Kidney epithelial cell (primary cell): ENCODE measurements around the gene OAS1. TPM values are rescaled to one million over a fixed set of nuclear protein-coding genes. Genes with fewer than 3 reads are reported as not detected.

ENCODE experiments used
- DNase-seq: peaks from one replicate; pipeline ENCODE4 v3.0.0-alpha.2; 2010; ENCODE audit warnings: low read depth
- H3K27me3 ChIP-seq: 2 replicates; pipeline ENCODE4 v1.6.0; 2011; ENCODE audit warnings: low read length; ENCODE audit not compliant: control insufficient read depth, insufficient read depth
- H3K36me3 ChIP-seq: 2 replicates; pipeline ENCODE4 v1.5.1; 2011; ENCODE audit warnings: low read length; ENCODE audit not compliant: control insufficient read depth, insufficient read depth
- H3K4me3 ChIP-seq: 2 replicates; pipeline ENCODE4 v1.5.1; 2011; ENCODE audit warnings: low read depth, mild to moderate bottlenecking, control low read depth, low read length
- total RNA-seq: library from RNA; depleted of rRNA; stranded (reverse); fragments of >200 nt; gene quantifications from 2 replicates; pipeline ENCODE4 v1.2.3, GENCODE V29; 2015
- TF ChIP-seq, protein P1 (sequence below): IDR thresholded peaks from 2 replicates; pipeline ENCODE4 v1.5.1; 2011; ENCODE audit warnings: mild to moderate bottlenecking, moderate library complexity, low read length, control low read depth, inconsistent platforms; ENCODE audit not compliant: insufficient read depth, poor library complexity, severe bottlenecking

Gene OAS1
- total RNA-seq, 1 donor from 2014 or later: 6.0 TPM

DNA sequence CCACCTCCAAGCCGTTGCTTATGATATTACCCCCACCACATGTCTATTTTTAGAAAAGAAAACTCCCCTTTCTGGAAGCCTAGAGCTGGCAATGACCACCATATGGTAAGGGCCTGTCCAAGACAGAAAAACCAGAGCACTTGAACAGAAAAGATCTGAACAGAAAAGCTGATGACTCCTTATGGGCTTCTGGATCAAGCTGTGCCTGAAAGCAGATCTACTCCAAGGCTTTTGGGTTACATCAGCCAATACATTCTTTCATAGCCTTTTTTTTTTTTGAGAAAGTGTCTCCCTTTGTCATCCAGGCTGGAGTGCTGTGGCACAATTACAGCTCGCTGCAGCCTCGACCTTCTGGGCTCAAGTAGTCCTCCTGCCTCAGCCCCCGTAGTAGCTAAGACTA, 54.8 kb downstream of the OAS1 start:
- H3K4me3 ChIP-seq: no peak overlapping the region
- H3K27me3 ChIP-seq: no peaks in the 10 kb centered on the region
- TF ChIP-seq, protein P1, sequence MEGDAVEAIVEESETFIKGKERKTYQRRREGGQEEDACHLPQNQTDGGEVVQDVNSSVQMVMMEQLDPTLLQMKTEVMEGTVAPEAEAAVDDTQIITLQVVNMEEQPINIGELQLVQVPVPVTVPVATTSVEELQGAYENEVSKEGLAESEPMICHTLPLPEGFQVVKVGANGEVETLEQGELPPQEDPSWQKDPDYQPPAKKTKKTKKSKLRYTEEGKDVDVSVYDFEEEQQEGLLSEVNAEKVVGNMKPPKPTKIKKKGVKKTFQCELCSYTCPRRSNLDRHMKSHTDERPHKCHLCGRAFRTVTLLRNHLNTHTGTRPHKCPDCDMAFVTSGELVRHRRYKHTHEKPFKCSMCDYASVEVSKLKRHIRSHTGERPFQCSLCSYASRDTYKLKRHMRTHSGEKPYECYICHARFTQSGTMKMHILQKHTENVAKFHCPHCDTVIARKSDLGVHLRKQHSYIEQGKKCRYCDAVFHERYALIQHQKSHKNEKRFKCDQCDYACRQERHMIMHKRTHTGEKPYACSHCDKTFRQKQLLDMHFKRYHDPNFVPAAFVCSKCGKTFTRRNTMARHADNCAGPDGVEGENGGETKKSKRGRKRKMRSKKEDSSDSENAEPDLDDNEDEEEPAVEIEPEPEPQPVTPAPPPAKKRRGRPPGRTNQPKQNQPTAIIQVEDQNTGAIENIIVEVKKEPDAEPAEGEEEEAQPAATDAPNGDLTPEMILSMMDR: no peak
- no peaks in the 10 kb centered on the region for H3K36me3 ChIP-seq
- no peak for DNase-seq

DNA sequence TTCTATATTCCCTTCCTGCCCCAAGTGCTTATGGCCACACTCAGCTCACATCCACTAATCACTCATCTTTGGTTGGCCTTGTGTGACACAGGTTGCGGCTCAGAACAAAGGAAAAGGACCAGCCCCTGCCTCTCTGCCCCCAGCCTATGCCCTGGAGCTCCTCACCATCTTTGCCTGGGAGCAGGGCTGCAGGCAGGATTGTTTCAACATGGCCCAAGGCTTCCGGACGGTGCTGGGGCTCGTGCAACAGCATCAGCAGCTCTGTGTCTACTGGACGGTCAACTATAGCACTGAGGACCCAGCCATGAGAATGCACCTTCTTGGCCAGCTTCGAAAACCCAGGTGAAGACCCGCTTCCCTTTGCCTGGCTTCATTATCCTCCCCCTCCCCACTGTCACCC, 55.8 kb downstream of the OAS1 start:
- no peak for DNase-seq
- Histone ChIP-seq H3K36me3 (no peaks in the 10 kb centered on the region), H3K4me3 (no peak overlapping the region), H3K27me3 (no peaks in the 10 kb centered on the region)
- TF ChIP-seq, protein P1: no peak

DNA sequence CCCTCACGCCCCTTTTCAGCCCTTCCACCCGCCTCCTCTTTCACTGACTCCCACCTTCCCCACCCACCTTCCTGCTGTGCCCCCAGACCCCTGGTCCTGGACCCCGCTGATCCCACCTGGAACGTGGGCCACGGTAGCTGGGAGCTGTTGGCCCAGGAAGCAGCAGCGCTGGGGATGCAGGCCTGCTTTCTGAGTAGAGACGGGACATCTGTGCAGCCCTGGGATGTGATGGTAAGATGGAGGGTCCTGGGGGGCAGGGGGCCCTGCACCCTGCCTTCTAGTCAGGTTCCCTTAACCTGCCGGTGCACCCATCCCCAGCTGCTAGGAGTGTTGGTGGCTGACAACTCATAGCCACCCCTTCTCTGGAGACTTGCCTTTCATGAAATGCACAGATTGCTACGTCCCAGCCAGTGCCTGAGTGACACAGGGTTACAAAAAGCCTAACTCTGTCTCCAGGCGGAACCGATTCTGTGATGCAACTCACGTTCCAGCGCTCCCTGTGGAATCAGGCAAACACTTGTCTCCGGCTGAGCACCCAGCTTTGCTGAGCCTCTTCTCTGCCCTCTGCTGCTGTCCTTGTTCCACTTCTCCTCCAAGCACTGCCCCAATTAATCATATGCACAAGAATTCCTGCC, 56.6 kb downstream of the OAS1 start:
- no peak overlapping the region for H3K4me3 ChIP-seq
- TF ChIP-seq, protein P1: no peak
- no peak for DNase-seq
- no peaks in the 10 kb centered on the region for H3K36me3 ChIP-seq
- no peaks in the 10 kb centered on the region for H3K27me3 ChIP-seq

DNA sequence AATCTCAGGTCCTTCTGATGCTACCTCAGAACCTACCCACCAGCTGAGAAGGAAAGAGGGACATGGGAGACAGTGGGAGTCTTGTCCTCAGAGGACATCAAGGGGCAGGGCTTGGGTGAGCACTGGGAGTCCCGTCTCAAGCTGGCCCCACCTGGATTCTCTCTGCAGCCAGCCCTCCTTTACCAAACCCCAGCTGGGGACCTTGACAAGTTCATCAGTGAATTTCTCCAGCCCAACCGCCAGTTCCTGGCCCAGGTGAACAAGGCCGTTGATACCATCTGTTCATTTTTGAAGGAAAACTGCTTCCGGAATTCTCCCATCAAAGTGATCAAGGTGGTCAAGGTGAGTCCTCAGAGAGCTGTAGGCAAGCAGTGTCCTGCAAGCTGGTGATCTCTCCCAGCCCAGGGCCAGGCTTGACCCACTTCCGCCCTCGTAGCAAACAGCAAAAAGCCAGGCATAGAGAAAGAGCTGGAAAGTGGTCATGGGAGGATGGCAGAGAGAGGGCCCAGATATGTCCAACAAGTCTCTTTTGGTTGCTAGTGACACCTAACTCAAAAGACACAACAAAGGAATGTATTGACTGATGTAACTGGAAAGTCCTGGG, 57.4 kb downstream of the OAS1 start:
- Histone ChIP-seq H3K36me3 (no peaks in the 10 kb centered on the region), H3K27me3 (no peaks in the 10 kb centered on the region), H3K4me3 (no peak overlapping the region)
- no peak for DNase-seq
- TF ChIP-seq, protein P1: no peak

DNA sequence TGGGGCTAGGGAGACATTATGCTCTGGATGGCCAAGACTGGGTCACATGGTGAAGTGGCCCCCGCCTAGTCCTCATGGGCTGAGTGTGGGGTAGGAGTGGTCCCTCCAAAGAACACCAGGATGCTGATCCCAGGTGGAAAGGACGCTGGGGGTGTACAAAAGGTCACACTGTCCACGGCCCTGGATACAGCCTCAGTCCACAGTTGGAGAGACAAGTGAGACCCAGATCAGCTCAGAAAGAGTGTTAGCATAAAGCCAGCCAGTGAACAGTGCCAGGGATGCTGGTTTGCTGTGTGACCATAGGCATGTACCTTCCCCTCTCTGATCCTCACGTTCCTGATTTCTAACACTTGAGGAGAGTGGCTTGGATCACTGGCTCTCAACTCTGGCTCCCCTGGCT, 58.2 kb downstream of the OAS1 start:
- H3K4me3 ChIP-seq: no peak overlapping the region
- no peaks in the 10 kb centered on the region for H3K36me3 ChIP-seq
- TF ChIP-seq, protein P1: no peak
- no peaks in the 10 kb centered on the region for H3K27me3 ChIP-seq
- no peak for DNase-seq

DNA sequence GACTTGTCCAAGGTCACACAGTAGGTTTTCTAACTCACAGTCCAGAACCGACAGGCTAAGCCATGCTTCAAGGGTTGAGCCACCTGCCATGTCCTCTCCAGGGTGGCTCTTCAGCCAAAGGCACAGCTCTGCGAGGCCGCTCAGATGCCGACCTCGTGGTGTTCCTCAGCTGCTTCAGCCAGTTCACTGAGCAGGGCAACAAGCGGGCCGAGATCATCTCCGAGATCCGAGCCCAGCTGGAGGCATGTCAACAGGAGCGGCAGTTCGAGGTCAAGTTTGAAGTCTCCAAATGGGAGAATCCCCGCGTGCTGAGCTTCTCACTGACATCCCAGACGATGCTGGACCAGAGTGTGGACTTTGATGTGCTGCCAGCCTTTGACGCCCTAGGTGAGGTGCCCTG, 58.9 kb downstream of the OAS1 start:
- Histone ChIP-seq H3K36me3 (no peaks in the 10 kb centered on the region), H3K4me3 (no peak overlapping the region)

More for the DNA sequence above, 58.9 kb downstream of the OAS1 start:
- DNase-seq: no peak
- TF ChIP-seq, protein P1: no peak
- no peaks in the 10 kb centered on the region for H3K27me3 ChIP-seq
